ENCODE measurements around the gene MS4A12.

MS4A12 gene, protein sequence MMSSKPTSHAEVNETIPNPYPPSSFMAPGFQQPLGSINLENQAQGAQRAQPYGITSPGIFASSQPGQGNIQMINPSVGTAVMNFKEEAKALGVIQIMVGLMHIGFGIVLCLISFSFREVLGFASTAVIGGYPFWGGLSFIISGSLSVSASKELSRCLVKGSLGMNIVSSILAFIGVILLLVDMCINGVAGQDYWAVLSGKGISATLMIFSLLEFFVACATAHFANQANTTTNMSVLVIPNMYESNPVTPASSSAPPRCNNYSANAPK

DNA sequence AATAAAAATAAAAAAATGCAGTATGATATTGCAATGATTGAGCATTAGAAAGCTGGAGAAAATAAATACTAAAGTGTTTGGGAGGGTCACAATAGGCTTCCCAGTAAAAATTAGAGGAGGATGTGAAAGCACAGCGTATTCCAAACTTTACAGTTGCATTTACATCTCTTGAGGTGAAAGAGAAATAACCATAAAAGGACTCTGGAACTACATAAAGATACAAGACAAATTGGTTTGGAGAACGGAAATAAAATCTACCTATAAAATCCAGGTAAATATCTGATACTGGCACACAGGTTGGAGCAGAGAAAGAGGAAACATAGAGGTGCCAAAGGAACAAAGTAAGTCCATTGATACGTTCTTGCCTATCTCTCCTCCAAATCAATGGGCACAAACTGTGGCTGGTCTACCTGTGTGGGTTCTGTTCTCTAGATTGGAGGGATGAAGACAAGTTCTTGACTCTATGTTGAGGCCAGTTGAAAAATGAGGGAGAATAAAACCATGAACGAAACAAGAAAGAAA is at the start of gene MS4A12:
MS4A12 (plus strand) TSS at position 291 of the 522 bp plus-strand sequence. CDS start 4,541 bp downstream, outside the sequence.
- TF ChIP-seq, protein P1, sequence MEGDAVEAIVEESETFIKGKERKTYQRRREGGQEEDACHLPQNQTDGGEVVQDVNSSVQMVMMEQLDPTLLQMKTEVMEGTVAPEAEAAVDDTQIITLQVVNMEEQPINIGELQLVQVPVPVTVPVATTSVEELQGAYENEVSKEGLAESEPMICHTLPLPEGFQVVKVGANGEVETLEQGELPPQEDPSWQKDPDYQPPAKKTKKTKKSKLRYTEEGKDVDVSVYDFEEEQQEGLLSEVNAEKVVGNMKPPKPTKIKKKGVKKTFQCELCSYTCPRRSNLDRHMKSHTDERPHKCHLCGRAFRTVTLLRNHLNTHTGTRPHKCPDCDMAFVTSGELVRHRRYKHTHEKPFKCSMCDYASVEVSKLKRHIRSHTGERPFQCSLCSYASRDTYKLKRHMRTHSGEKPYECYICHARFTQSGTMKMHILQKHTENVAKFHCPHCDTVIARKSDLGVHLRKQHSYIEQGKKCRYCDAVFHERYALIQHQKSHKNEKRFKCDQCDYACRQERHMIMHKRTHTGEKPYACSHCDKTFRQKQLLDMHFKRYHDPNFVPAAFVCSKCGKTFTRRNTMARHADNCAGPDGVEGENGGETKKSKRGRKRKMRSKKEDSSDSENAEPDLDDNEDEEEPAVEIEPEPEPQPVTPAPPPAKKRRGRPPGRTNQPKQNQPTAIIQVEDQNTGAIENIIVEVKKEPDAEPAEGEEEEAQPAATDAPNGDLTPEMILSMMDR (IDR thresholded peaks at IDR 0.05), result no peak

DNA sequence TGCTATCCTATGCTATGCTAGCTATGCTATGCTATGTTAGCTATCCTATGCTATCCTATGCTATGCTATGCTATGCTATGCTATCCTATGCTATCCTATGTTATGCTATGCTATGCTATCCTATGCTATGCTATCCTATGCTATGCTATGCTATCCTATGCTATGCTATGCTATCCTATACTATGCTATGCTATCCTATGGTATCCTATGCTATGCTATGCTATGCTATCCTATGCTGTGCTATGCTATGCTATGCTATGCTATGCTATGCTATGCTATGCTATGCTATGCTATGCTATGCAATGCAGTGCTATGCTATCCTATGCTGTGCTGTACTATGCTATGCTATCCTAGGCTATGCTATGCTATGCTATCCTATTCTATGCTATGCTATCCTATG is 45.5 kb upstream of the MS4A12 start:
- TF ChIP-seq, protein P1 (IDR thresholded peaks at IDR 0.05), result no peak

DNA sequence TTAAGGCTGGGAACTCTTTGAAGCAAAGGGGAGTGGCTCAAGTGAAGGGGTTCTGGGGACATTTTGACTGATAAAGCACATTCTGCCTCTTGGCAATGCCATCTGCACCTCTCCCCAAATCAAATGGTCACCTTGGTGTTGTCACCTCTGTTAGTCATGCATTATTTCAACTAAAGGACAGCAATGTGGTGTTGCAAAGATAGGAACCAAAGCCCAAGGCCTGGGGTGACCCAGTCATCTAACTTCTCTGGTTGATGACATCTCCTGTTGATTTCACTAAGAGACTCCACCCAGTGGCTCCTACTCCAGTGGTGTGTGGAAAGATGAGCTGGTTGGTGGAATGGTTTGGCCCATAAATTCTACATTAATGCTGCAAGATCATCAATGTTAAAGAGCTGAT is 44.7 kb upstream of the MS4A12 start:
- TF ChIP-seq, protein P1 (IDR thresholded peaks at IDR 0.05), result no peak

DNA sequence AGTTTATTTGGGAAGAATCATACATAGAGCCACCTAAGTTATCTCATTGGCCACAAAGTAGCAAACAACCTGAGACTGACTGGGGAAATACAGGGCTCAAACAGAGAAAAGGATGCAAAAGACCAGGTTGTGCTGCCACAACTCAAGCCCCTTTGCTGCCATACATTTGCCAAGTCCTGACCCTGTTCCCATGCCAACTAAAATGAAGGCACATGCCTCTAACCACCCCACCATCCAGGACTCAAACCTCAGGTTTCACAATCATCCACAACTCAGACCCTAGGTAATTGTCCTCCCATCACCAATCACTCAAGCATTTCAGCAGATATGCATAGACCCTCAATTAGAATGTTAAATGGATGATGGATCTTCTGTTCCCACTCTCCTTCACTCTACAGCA is 38.4 kb upstream of the MS4A12 start:
- TF ChIP-seq, protein P1 (IDR thresholded peaks at IDR 0.05), result no peak

DNA sequence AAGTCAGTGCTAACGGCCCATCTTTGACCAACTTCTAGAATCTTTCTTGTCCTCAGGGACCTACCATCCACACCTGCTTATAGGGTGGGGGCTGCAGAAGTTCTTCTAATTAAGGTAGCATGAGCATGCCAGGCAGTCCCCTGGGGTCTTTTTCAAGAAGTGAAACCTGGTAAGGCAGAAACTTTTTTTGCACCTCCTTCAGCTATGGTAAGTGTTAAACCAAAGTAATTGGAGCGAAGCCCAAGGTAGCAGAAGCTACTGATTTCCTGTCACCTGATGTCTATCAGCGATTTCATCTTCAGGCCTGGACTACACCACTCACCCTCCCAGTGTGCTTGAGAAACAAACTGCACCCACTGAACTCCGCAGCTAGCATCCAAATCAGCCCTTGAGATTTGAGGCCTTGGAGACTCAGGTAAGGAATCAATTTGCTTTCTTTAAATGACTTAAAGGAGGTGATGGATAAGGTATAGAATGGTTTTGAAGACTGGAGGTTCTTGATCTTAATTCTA is 37.0 kb upstream of the MS4A12 start, which contains the start of gene MS4A1:
MS4A1 (plus strand) TSS at position 317 of the 512 bp plus-strand sequence. CDS start 6,528 bp downstream, outside the sequence.
- TF ChIP-seq, protein P1 (IDR thresholded peaks at IDR 0.05), result no peak

DNA sequence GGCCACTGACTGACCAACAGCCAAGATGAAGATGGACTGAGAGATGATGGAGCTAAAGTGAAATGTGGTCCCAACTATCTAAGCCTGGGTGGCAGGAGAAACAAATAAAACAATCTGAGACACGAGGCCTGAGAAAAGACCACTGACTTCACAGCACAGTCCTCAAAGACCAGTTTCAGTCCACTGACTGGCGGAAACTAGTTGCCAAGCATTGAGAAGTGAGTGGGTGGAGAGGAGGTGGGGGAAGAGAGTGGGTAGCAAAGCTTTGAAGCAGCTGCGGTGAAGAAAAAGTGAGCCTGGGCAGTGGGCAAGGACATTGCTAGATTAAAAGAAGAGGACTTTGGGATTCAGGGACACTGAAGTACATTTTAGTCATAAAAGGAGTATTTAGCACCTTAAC is 35.0 kb upstream of the MS4A12 start:
- TF ChIP-seq, protein P1 (IDR thresholded peaks at IDR 0.05), result no peak

DNA sequence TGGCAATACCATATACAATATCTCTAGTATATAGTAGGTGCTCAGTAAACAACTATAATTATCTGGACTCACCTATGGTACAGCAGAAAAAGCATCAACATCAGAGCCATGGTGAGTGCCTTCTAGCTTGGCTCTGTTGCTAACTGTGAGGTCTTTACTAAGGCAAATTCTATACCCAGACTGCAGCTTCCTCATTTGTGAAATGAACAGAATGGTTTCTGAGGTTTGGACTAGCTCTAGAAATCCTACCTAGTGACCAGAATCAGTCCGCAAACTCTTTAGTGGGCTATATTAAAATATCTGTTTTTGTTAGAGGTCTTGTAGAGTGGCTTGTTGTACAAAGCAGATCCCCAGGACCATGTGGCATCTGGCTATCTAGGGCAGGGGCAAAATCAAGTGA is 33.2 kb upstream of the MS4A12 start:
- TF ChIP-seq, protein P1 (IDR thresholded peaks at IDR 0.05), result no peak
